H1 (cell line): ENCODE data around the gene INPP4A. TPM values are rescaled to one million over a fixed set of nuclear protein-coding genes. Genes with fewer than 3 reads are reported as not detected.

Experiments
- CTCF ChIA-PET: fragments of 300-600 bp; sonication (Branson Sonifier 250); formaldehyde crosslinking; loops from one replicate; lab custom pipeline; 2021; ENCODE audit not compliant: partially characterized antibody; lab: Charles Lee
- POLR2A ChIA-PET: fragments of 300-600 bp; sonication (Branson Sonifier 250); formaldehyde crosslinking; loops from one replicate; lab custom pipeline; 2021; ENCODE audit warnings: inconsistent platforms; ENCODE audit not compliant: partially characterized antibody; lab: Charles Lee
- DNase-seq, 2 experiments: peaks; one replicate each; pipeline versions ENCODE4 v3.0.0 to v3.0.0-alpha.2; 2010 to 2022; ENCODE audit warnings: low spot score in 2 of 2, low read depth in 1 of 2, mixed read lengths in 1 of 2
- FAIRE-seq: peaks from 2 replicates; lab custom pipeline; 2011; peaks lifted over from hg19 to GRCh38; lab: Jason Lieb, UNC
- H2AFZ ChIP-seq: 2 replicates; pipeline ENCODE4 v1.8.1; 2012; ENCODE audit warnings: low read length, inconsistent platforms
- H2AK5ac ChIP-seq: 2 replicates; pipeline ENCODE4 v1.6.1; 2013; ENCODE audit warnings: low read depth, low read length
- H2BK120ac ChIP-seq: replicated peaks from 2 replicates; pipeline ENCODE3; 2013; ENCODE audit warnings: low read depth, low read length, inconsistent platforms
- H2BK12ac ChIP-seq: 2 replicates; pipeline ENCODE4 v1.6.1; 2013; ENCODE audit warnings: low read depth, low read length
- H2BK15ac ChIP-seq: 2 replicates; pipeline ENCODE4 v1.6.1; 2013; ENCODE audit warnings: low read length
- H2BK20ac ChIP-seq: 2 replicates; pipeline ENCODE4 v1.6.1; 2013; ENCODE audit warnings: low read length
- H2BK5ac ChIP-seq: 2 replicates; pipeline ENCODE4 v1.6.1; 2013; ENCODE audit warnings: low read depth, low read length
- H3K14ac ChIP-seq: 2 replicates; pipeline ENCODE4 v1.6.1; 2013; ENCODE audit warnings: inconsistent platforms; ENCODE audit not compliant: insufficient read length
- H3K18ac ChIP-seq: 2 replicates; pipeline ENCODE4 v1.6.1; 2013; ENCODE audit warnings: low read length; ENCODE audit errors: extremely low read depth
- H3K23ac ChIP-seq: 2 replicates; pipeline ENCODE4 v1.6.1; 2013; ENCODE audit warnings: inconsistent platforms; ENCODE audit not compliant: insufficient read length
- H3K23me2 ChIP-seq: 2 replicates; pipeline ENCODE4 v1.6.1; 2013; ENCODE audit warnings: low read depth, low read length
- H3K27ac ChIP-seq: 2 replicates; pipeline ENCODE4 v1.6.1; 2011; ENCODE audit warnings: low read depth, low read length, inconsistent platforms
- H3K27me3 ChIP-seq, 4 experiments: replicated peaks in 1 of 4; 1 replicate in 1 of 4; 2 replicates in 3 of 4; pipeline versions ENCODE4 v1.6.1 to v1.8.1; 2011 to 2013; ENCODE audit warnings: low read length in 3 of 4, mild to moderate bottlenecking in 3 of 4, inconsistent platforms in 2 of 4, mixed read lengths in 2 of 4, moderate library complexity in 1 of 4; ENCODE audit not compliant: control insufficient read depth in 3 of 4, insufficient read depth in 3 of 4; ENCODE audit errors: extremely low read depth in 1 of 4
- H3K36me3 ChIP-seq, 4 experiments: 2 replicates each; pipeline versions ENCODE4 v1.6.1 to v1.8.1; 2011 to 2013; ENCODE audit warnings: mild to moderate bottlenecking in 4 of 4, low read length in 3 of 4, moderate library complexity in 2 of 4, control low read depth in 1 of 4, inconsistent platforms in 1 of 4; ENCODE audit not compliant: insufficient read depth in 4 of 4, control insufficient read depth in 2 of 4
- H3K4ac ChIP-seq: replicated peaks from 2 replicates; pipeline ENCODE3; 2013; ENCODE audit warnings: low read length, low read depth, mixed read lengths, inconsistent platforms; ENCODE audit not compliant: insufficient read length
- H3K4me1 ChIP-seq, 4 experiments: replicated peaks in 1 of 4; 1 replicate in 1 of 4; 2 replicates in 3 of 4; pipeline versions ENCODE4 v1.6.1 to v1.8.1; 2011 to 2013; ENCODE audit warnings: low read length in 3 of 4, inconsistent platforms in 2 of 4, mixed read lengths in 1 of 4; ENCODE audit not compliant: insufficient read depth in 4 of 4, control insufficient read depth in 3 of 4
- H3K4me2 ChIP-seq, 2 experiments: 2 replicates each; pipeline versions ENCODE4 v1.6.1 to v1.8.1; 2011 to 2013; ENCODE audit warnings: low read depth in 2 of 2, low read length in 2 of 2, control low read depth in 1 of 2, inconsistent platforms in 1 of 2, mild to moderate bottlenecking in 1 of 2; ENCODE audit not compliant: insufficient read depth in 1 of 2
- H3K4me3 ChIP-seq, 4 experiments: fragments of 200-600, 300-600 bp in 1 of 4; sonication (generic), shearing (Covaris generic), sonication (Bioruptor Twin) in 1 of 4; 2 replicates each; pipeline versions ENCODE4 v1.5.1 to v1.8.1; 2011 to 2016; ENCODE audit warnings: low read length in 4 of 4, low read depth in 3 of 4, control low read depth in 2 of 4, inconsistent platforms in 2 of 4, mild to moderate bottlenecking in 2 of 4, mixed read lengths in 1 of 4, moderate library complexity in 1 of 4; ENCODE audit not compliant: insufficient read depth in 2 of 4; ENCODE audit errors: extremely low read depth in 1 of 4
- H3K56ac ChIP-seq: replicated peaks from 2 replicates; pipeline ENCODE3; 2013; ENCODE audit warnings: low read depth, mild to moderate bottlenecking, mixed read lengths, low read length, inconsistent platforms; ENCODE audit not compliant: insufficient read length
- H3K79me1 ChIP-seq: 2 replicates; pipeline ENCODE4 v1.6.1; 2013; ENCODE audit warnings: low read depth, low read length, control low read depth
- H3K79me2 ChIP-seq, 2 experiments: 2 replicates each; pipeline versions ENCODE4 v1.6.1 to v1.8.1; 2012 to 2013; ENCODE audit warnings: low read length in 2 of 2, mild to moderate bottlenecking in 2 of 2, inconsistent platforms in 1 of 2; ENCODE audit not compliant: insufficient read depth in 2 of 2, control insufficient read depth in 1 of 2
- H3K9ac ChIP-seq, 4 experiments: replicated peaks in 1 of 4; 1 replicate in 1 of 4; 2 replicates in 3 of 4; pipeline versions ENCODE4 v1.6.1 to v1.8.1; 2011 to 2013; ENCODE audit warnings: low read depth in 3 of 4, low read length in 3 of 4, control low read depth in 2 of 4, mild to moderate bottlenecking in 2 of 4, moderate library complexity in 2 of 4, inconsistent platforms in 1 of 4; ENCODE audit errors: extremely low read depth in 1 of 4
- H3K9me3 ChIP-seq, 2 experiments: 2 replicates each; pipeline versions ENCODE4 v1.6.1 to v1.8.1; 2012 to 2013; ENCODE audit warnings: mild to moderate bottlenecking in 2 of 2, moderate library complexity in 2 of 2, control low read depth in 1 of 2, inconsistent platforms in 1 of 2, low read depth in 1 of 2, low read length in 1 of 2, mixed read lengths in 1 of 2; ENCODE audit not compliant: insufficient read depth in 2 of 2
- H4K20me1 ChIP-seq, 2 experiments: replicated peaks in 1 of 2; 2 replicates each; pipeline versions ENCODE3 to v1.8.1; 2011 to 2013; ENCODE audit warnings: inconsistent platforms in 2 of 2, low read length in 2 of 2, mild to moderate bottlenecking in 1 of 2; ENCODE audit not compliant: insufficient read depth in 2 of 2, control insufficient read depth in 1 of 2
- H4K5ac ChIP-seq: 2 replicates; pipeline ENCODE4 v1.6.1; 2013; ENCODE audit warnings: low read length, low read depth, mixed read lengths, inconsistent platforms; ENCODE audit not compliant: insufficient read length
- H4K8ac ChIP-seq: 2 replicates; pipeline ENCODE4 v1.8.0; 2013; ENCODE audit warnings: mild to moderate bottlenecking, moderate library complexity, low read length, inconsistent platforms; ENCODE audit not compliant: insufficient read depth; ENCODE audit errors: extremely low read depth
- H4K91ac ChIP-seq: replicated peaks from 2 replicates; pipeline ENCODE3; 2013; ENCODE audit warnings: low read length, mixed read lengths, inconsistent platforms; ENCODE audit not compliant: insufficient read length
- CTCF ChIP-seq, 3 experiments: IDR thresholded peaks; 1 replicate in 2 of 3; 2 replicates in 1 of 3; pipeline versions ENCODE4 v1.5.1 to v1.6.1; 2011; ENCODE audit warnings: low read length in 3 of 3, mild to moderate bottlenecking in 3 of 3, inconsistent platforms in 2 of 3, low read depth in 1 of 3, moderate library complexity in 1 of 3; ENCODE audit not compliant: insufficient read depth in 1 of 3; ENCODE audit errors: control extremely low read depth in 1 of 3
- EGR1 ChIP-seq: IDR thresholded peaks from 2 replicates; pipeline ENCODE4 v1.6.1; 2011; ENCODE audit warnings: low read depth, low read length, borderline replicate concordance
- FOSL1 ChIP-seq: IDR thresholded peaks from 2 replicates; pipeline ENCODE4 v1.6.1; 2011; ENCODE audit warnings: mild to moderate bottlenecking, low read depth, low read length, moderate library complexity; ENCODE audit not compliant: insufficient read depth
- JUN ChIP-seq: IDR thresholded peaks from 2 replicates; pipeline ENCODE4 v1.6.1; 2011; ENCODE audit warnings: low read depth, mild to moderate bottlenecking, improper control_type of control experiment, low read length
- KDM1A ChIP-seq: fragments of 200-600, 300-600 bp; sonication (generic); IDR thresholded peaks from 2 replicates; pipeline ENCODE4 v1.7.1; 2016; ENCODE audit warnings: mild to moderate bottlenecking, low read length, borderline replicate concordance
- KDM4A ChIP-seq: IDR thresholded peaks from one replicate; pipeline ENCODE4 v1.7.1; 2012; ENCODE audit warnings: low read depth, mild to moderate bottlenecking, moderate library complexity, low read length, inconsistent platforms; ENCODE audit not compliant: severe bottlenecking
- MAX ChIP-seq: IDR thresholded peaks from 2 replicates; pipeline ENCODE4 v1.6.1; 2012; ENCODE audit warnings: inconsistent platforms
- NANOG ChIP-seq: IDR thresholded peaks from 2 replicates; pipeline ENCODE4 v1.6.1; 2011; ENCODE audit warnings: low read length, low read depth, mild to moderate bottlenecking, inconsistent platforms; ENCODE audit not compliant: insufficient read depth, poor library complexity, severe bottlenecking
- RXRA ChIP-seq: IDR thresholded peaks from 2 replicates; pipeline ENCODE4 v1.6.1; 2011; ENCODE audit warnings: low read depth, mild to moderate bottlenecking, low read length, moderate library complexity; ENCODE audit not compliant: insufficient read depth
- TAF1 ChIP-seq: IDR thresholded peaks from 2 replicates; pipeline ENCODE4 v1.6.1; 2011; ENCODE audit warnings: mild to moderate bottlenecking, low read depth, low read length
- TEAD4 ChIP-seq: IDR thresholded peaks from 2 replicates; pipeline ENCODE4 v1.6.1; 2012; ENCODE audit warnings: low read depth, low read length, inconsistent platforms, mixed read lengths
- WGBS, 2 experiments: shearing (Covaris generic) in 1 of 2; methylation state at CpG; one replicate each; pipeline versions ENCODE4 v1.1.6 to v1.1.7; 2013 to 2015; ENCODE audit warnings: low lambda C conversion rate in 2 of 2, mixed read lengths in 2 of 2, inconsistent platforms in 1 of 2, low coverage in 1 of 2, missing lambda C conversion rate in 1 of 2; ENCODE audit not compliant: insufficient replicate concordance in 2 of 2, insufficient coverage in 1 of 2, insufficient read length in 1 of 2; ENCODE audit errors: extremely low coverage in 1 of 2, missing lambda C conversion rate in 1 of 2; 5-methylcytosine and 5-hydroxymethylcytosine counted together
- polyA plus RNA-seq, 7 experiments: library from polyadenylated mRNA; depleted of rRNA in 3 of 7; stranded (reverse) in 5 of 7; unstranded in 2 of 7; fragments of >200 nt in 5 of 7; fragments of 200-250 nt in 2 of 7; gene quantifications; 1 replicate in 5 of 7; 2 replicates in 1 of 7; 4 replicates in 1 of 7; pipeline versions ENCODE4 v1.2.1 to v1.2.3, GENCODE V29; 2011 to 2013; ENCODE audit warnings: missing spikeins in 2 of 7, mixed read lengths in 2 of 7
- total RNA-seq: library from RNA; stranded (reverse); fragmentation: NEBNext Ultra II Directional; extraction: Animal tissue kit (Norgen Biotek cat#: 25700); gene quantifications from 2 replicates; pipeline ENCODE4 v1.2.1, GENCODE V29; 2021

The INPP4A gene
- total and polyA plus RNA-seq, 2 of the 8 experiments (the other 6 are each of a cell fraction or from before 2014, with no cell fraction given) = 25.6 to 34.3 TPM

GRCh38 chr2:98480598-98480997, 35.9 kb downstream of the INPP4A start:
- POLR2A ChIA-PET = interaction anchor here (1.5 kb wide), 1 partner anchor 9 kb away, joined by 5 read pairs; no protein-coding TSS in a partner anchor
- no peak overlapping the region; the same call in 1 of the 2 replicates for H2BK12ac ChIP-seq
- H3K23me2 ChIP-seq = no peaks in the 10 kb centered on the region
- no peak overlapping the region for H3K9ac ChIP-seq
- H3K79me1 ChIP-seq = peaks cover 23% of the 10 kb centered on the region
- H4K20me1 ChIP-seq = peaks cover 18 to 37% of the 10 kb centered on the region in 2 experiments
- 90% methylated on average over 9 of the region's 9 CpGs; no CpG with 5 or more reads in 1 of the 2 experiments for WGBS, 2 experiments
- no peaks in the 10 kb centered on the region for H3K36me3 ChIP-seq
- no peaks in the 10 kb centered on the region for H3K9me3 ChIP-seq
- FAIRE-seq = no peak
- H3K18ac ChIP-seq = no peak overlapping the region
- H2BK20ac ChIP-seq = no peak overlapping the region
- no peak overlapping the region for H3K23ac ChIP-seq
- H2BK15ac ChIP-seq = no peak overlapping the region
- no peak overlapping the region for H4K5ac ChIP-seq
- peaks cover 6 to 29% (median 18%) of the 10 kb centered on the region in 4 experiments for H3K4me1 ChIP-seq
- DNase-seq = no peak
- no peak overlapping the region for H3K4ac ChIP-seq
- no peak overlapping the region for H3K27ac ChIP-seq
- H3K27me3 ChIP-seq = no peaks in the 10 kb centered on the region
- H2BK5ac ChIP-seq = no peak overlapping the region
- peaks cover 0 to 99% of the 10 kb centered on the region in 2 experiments; a peak in 3 of 4 replicates for H3K79me2 ChIP-seq
- no peak overlapping the region for H4K8ac ChIP-seq
- H2BK120ac ChIP-seq = no peak overlapping the region
- H4K91ac ChIP-seq = no peak overlapping the region
- no peak overlapping the region for H3K4me3 ChIP-seq
- TF ChIP-seq TEAD4 (no peak), JUN (no peak), TAF1 (no peak), NANOG (no peak), RXRA (no peak), FOSL1 (no peak), EGR1 (no peak), MAX (no peak), KDM4A (no peak), CTCF (IDR thresholded peaks at IDR 0.05; ENCODE audit: control extremely low read depth in 1 of 3, insufficient read depth in 1 of 3, low read depth in 1 of 3, low read length in 3 of 3) (no peak), KDM1A (no peak)
- no peak overlapping the region for H3K14ac ChIP-seq
- H2AK5ac ChIP-seq = no peak overlapping the region
- H3K56ac ChIP-seq = no peak overlapping the region
- no peak overlapping the region for H2AFZ ChIP-seq
- CTCF ChIA-PET = interaction anchor here (0.8 to 1.3 kb wide), 4 partner anchors 8 to 31 kb away, joined by 3 to 9 read pairs (median 4); no protein-coding TSS in a partner anchor
- no peak overlapping the region for H3K4me2 ChIP-seq
